GF-D8 (cell line): ENCODE measurements around the gene EFEMP1.

Source experiments
- DNase-seq: peaks from one replicate; lab custom pipeline; 2025; lab: John Stamatoyannopoulos, UW

Gene EFEMP1

DNA sequence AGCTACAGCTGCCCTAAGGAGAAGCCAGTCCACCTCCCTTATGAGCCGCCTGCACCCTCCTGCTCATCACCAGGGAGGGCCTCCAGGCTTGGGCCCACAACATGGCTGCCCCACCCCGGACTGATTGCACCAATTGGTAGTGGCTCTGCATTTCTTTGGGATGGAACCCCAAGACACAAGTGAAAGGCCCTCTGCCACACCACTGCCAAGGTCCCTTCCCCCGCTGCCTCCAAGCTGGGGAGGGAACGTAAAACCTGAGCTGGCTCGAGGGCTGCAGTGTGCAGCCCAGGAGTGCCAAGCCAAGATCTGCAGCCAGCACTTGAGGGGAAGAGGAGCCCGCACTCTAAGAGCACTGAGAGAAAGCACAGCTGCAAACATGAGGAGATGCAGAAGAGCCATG lies 97.3 kb downstream of the EFEMP1 start:
- no peak for DNase-seq

GRCh38 chr2:55824551-55825096 lies 99.0 kb downstream of the EFEMP1 start:
- DNase-seq: no peak
